Measurements from ENCODE around the gene ADCY10. TPM values are rescaled to one million over a fixed set of nuclear protein-coding genes. Genes with fewer than 3 reads are reported as not detected.

ADCY10 gene
- total and polyA plus RNA-seq, 2 of the 4 experiments (the other 2 are of a cell fraction) = under 0.01 to 0.03 TPM

DNA sequence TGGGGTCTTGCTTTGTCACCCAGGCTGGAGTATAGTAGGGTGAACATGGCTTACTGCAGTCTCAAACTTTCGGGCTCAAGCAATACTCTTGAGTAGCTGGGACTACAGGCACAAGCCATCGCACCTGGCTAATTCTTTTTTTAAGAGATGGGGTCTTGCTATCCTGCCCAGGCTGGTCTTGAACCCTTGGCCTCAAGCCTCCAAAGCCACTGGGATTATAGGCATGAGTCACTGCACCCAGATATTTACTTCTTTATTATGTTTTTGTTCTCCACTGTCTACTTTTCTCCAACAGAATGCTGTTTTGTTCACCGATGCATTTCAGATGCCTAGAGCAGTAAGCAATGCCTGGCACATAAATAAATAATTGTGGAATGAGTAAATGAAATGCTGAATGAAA lies 72.4 kb downstream of the ADCY10 start:
- in situ Hi-C loops (cut with MboI; ENCODE audit: low sequenced_read_pairs) = no loop called here
- no peak overlapping the region for H4K8ac ChIP-seq (ENCODE audit: low read depth in 2 of 2, low read length in 2 of 2)

More for the DNA sequence above, 72.4 kb downstream of the ADCY10 start:
- Histone ChIP-seq H3K4me2 (ENCODE audit: low read depth, low read length) (no peak overlapping the region), H4K5ac (ENCODE audit: low read depth, low read length) (no peak overlapping the region), H2BK120ac (ENCODE audit: low read depth, low read length) (no peak overlapping the region), H2BK5ac (ENCODE audit: low read depth, low read length, poor library complexity, severe bottlenecking) (no peak overlapping the region), H2AK9ac (replicated peaks; ENCODE audit: low read depth, low read length, poor library complexity) (no peak overlapping the region), H2BK20ac (ENCODE audit: low read depth, low read length) (no peak overlapping the region), H3K18ac (ENCODE audit: low read depth, low read length) (no peak overlapping the region), H2BK15ac (ENCODE audit: low read depth, low read length) (no peak overlapping the region), H3K9ac (ENCODE audit: low read depth, low read length) (no peak overlapping the region), H4K20me1 (ENCODE audit: insufficient read depth, low read length) (no peaks in the 10 kb centered on the region), H3K4me3 (ENCODE audit: insufficient read depth, low read depth, low read length) (no peak overlapping the region), H3K56ac (ENCODE audit: extremely low read depth, insufficient read depth, low read length) (no peak overlapping the region), H4K91ac (ENCODE audit: insufficient read depth, low read depth, low read length) (no peak overlapping the region), H3K27me3 (ENCODE audit: control insufficient read depth, insufficient read depth, low read length) (no peaks in the 10 kb centered on the region), H3K23ac (ENCODE audit: low read depth, low read length) (no peak overlapping the region), H3K9me3 (ENCODE audit: control insufficient read depth, insufficient read depth, low read length) (no peaks in the 10 kb centered on the region), H3K36me3 (ENCODE audit: control insufficient read depth, insufficient read depth, low read length) (no peaks in the 10 kb centered on the region), H3K4me1 (ENCODE audit: control insufficient read depth, insufficient read depth, low read length) (no peaks in the 10 kb centered on the region; the same call in 1 of the 2 replicates), H3K79me1 (ENCODE audit: low read depth in 1 of 2, low read length in 2 of 2) (no peaks in the 10 kb centered on the region), H3K4ac (ENCODE audit: low read depth, low read length) (no peak overlapping the region), H3K14ac (replicated peaks; ENCODE audit: low read depth, low read length) (no peak overlapping the region), H2AK5ac (ENCODE audit: low read depth, low read length) (no peak overlapping the region), H3K9me1 (ENCODE audit: insufficient read depth, low read length) (no peaks in the 10 kb centered on the region), H3K27ac (ENCODE audit: insufficient read depth, low read length) (no peak overlapping the region), H2AFZ (replicated peaks; ENCODE audit: low read length, poor library complexity) (no peak overlapping the region)
- dilution Hi-C loops (cut with HindIII; ENCODE audit: low sequenced_read_pairs, unreplicated experiment) = no loop called here
- ChIA-PET POLR2A (ENCODE audit: unreplicated experiment) (no interaction called here), CTCF (no interaction called here)
- ATAC-seq (ENCODE audit: low read depth) (no peak), DNase-seq (no peak)
- no TSS peak for BruUV-seq (replicated peaks)
- intact Hi-C loops (cut with micrococcal nuclease) = no loop called here
- WGBS, 2 experiments (ENCODE audit: extremely low coverage in 2 of 2, insufficient read length in 1 of 2) = 100% methylated on average over 1 of the region's 3 CpGs; no CpG with 5 or more reads in 1 of the 2 experiments
- TF ChIP-seq MAFK (IDR thresholded peaks at IDR 0.05; ENCODE audit: low read depth, low read length) = no peak
- no peak for TF ChIP-seq BHLHE40 (IDR thresholded peaks at IDR 0.05; ENCODE audit: low read depth, low read length)
- TF ChIP-seq RFX5 (IDR thresholded peaks at IDR 0.05; ENCODE audit: low read depth, low read length) = no peak

Measured in IMR-90 (cell line).